ENCODE data around the gene HDGFL2. TPM values are rescaled to one million over a fixed set of nuclear protein-coding genes. Genes with fewer than 3 reads are reported as not detected.

The HDGFL2 gene
- total and polyA plus RNA-seq, 2 of the 8 experiments (the other 6 are each of a cell fraction or from before 2014, with no cell fraction given): 31.1 to 106 TPM

DNA sequence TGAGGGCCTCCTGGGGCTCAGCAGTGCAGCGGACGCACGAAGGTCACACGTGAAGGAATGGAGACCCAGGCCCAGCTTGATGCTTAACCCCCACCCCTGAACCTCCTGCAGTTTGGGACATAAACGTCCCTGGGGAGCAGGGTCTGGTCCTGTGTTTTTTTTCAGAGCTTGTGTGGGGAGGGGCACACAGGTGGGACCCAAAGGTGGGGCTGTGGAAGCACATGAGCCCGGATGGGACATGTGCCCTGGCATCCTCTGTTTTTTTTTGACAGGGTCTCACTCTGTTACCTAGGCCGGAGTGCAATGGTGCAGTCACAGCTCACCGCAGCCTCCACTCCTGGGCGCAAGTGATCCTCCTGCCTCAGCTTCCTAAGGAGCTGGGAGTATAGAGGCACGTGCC lies 35.0 kb upstream of the HDGFL2 start (continued):
- TF ChIP-seq SIN3A (conservative IDR thresholded peaks at IDR 0.05 in 1 of 2, IDR thresholded peaks at IDR 0.05 in 1 of 2; ENCODE audit: low read depth in 1 of 2, low read length in 2 of 2) (no peak), YY1 (IDR thresholded peaks at IDR 0.05; ENCODE audit: low read depth, low read length) (no peak), SP1 (IDR thresholded peaks at IDR 0.05; ENCODE audit: low read depth, low read length) (no peak), NRF1 (IDR thresholded peaks at IDR 0.05; ENCODE audit: low read depth, low read length) (no peak), HDAC6 (IDR thresholded peaks at IDR 0.05; ENCODE audit: low read depth, low read length) (no peak)
